Ishikawa (cell line): Measurements from ENCODE around the gene COL27A1.

ENCODE experiments used
- EGR1 ChIP-seq: IDR thresholded peaks from 2 replicates; pipeline ENCODE4 v1.6.1; 2012
- EP300 ChIP-seq: IDR thresholded peaks from 2 replicates; pipeline ENCODE4 v1.6.1; 2012; ENCODE audit warnings: borderline replicate concordance
- MAX ChIP-seq: IDR thresholded peaks from 2 replicates; pipeline ENCODE4 v1.6.1; 2012
- RAD21 ChIP-seq: IDR thresholded peaks from 2 replicates; pipeline ENCODE4 v1.6.1; 2012; ENCODE audit warnings: low read depth
- TCF12 ChIP-seq: IDR thresholded peaks from 2 replicates; pipeline ENCODE4 v1.6.1; 2012; ENCODE audit warnings: low read depth
- YY1 ChIP-seq: IDR thresholded peaks from 2 replicates; pipeline ENCODE4 v1.6.1; 2012; ENCODE audit warnings: low read depth

- TF ChIP-seq EGR1, result no peak
- TF ChIP-seq MAX, result no peak
- no peak for TF ChIP-seq YY1
- no peak for TF ChIP-seq RAD21
- TF ChIP-seq EP300, result no peak
- TF ChIP-seq TCF12, result no peak
These were observed 131.8 kb downstream of the COL27A1 start for GRCh38 chr9:114287001-114287762.
